ENCODE results near the gene AARSD1.
"Not testable (repeated sequence)": the region's sequence is repeated elsewhere in the genome, so short reads cannot be mapped to it uniquely, and the experiment has no call there.

Gene AARSD1

DNA sequence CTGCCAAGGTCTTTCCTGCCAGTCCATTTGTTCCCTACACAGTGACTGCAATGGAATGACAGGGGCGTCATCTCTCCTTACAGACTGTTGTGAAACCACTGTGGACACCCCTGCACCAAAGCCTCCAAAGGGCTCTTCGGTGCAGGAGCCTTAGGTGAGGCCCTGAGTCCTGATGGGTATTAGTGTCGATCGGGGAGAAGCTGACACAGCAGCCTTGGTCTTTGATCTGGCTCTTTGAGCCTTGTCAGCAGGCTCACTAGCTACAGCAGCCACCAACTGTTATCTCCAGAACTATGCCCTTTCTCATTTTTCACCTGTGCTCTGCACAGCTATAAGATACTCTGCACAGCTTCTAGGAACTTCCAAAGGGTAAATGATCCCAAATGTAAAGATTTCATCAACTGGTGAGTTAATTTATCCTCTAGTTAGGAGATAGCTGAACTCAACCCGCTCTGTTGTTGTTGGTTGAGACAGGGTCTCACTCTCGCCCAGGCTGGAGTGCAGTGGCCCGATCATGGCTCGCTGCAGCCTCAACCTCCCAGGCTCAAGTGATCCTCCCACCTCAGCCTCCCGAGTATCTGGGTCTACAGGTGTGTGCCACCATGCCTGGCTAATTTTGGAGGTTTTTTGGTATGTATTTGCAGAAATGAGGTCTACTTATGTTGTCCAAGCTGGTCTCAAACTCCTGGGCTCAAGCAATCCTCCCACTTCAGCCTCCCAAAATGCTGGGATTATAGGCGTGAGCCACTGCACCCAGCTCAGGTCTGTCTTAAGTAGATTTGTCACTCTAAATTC, 44.0 kb downstream of the AARSD1 start:
- FAIRE-seq, result no peak
- DNase-seq (ENCODE audit: low spot score), result no peak

DNA sequence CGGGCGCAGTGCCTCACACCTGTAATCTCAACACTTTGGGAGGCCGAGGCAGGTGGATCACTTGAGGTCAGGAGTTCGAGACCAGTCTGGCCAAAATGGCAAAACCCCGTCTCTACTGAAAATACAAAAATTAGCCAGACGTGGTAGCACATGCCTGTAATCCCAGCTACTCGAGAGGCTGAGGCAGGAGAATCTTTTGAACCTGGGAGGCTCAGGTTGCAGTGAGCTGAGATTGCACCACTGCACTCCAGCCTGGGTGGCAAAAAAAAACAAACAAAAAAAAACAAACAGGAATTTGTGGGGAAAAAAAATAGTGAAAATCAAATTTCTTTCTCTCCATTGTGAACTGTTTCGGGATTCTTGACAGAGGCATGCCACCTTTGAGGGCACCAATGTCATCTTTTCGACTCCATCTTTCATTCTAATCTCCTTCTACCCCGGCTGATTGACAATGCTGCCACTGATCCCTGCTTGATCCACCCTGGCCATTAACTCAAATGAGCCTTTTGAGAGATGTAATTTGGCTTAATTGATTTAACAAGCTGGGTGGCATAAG, 44.7 kb downstream of the AARSD1 start:
- not testable (repeated sequence) for FAIRE-seq; DNase-seq (ENCODE audit: low spot score)

DNA sequence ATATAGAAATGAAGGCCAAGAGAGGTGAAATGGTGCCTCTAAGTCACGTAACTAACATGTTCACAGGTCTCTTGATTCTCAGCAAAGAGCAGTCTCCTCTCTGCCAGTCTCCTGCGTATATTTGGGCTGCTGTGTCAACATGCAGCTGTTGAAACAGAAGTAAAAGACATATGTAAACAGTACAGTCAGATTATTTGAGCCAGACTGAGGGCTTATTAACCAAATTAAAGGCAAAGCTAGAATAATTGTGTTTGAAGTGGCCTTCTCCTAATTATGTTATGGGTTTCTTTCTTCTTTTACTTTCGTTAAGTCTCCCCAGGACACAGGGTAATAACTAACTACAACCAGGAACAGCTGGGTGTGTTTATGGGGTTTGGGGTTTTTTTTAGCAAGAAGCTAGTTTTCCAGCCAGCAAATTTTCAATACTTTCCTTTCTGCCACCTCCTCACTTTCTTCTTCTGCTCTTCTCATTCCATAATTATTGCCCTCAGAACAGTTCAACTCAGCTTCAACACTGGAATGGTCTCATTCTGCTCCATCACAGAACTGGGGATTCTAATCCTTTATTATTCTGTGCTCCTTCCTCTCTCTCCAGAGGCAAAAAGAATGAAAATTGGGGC, 45.2 kb downstream of the AARSD1 start:
- DNase-seq (ENCODE audit: low spot score) (no peak), FAIRE-seq (no peak)

DNA sequence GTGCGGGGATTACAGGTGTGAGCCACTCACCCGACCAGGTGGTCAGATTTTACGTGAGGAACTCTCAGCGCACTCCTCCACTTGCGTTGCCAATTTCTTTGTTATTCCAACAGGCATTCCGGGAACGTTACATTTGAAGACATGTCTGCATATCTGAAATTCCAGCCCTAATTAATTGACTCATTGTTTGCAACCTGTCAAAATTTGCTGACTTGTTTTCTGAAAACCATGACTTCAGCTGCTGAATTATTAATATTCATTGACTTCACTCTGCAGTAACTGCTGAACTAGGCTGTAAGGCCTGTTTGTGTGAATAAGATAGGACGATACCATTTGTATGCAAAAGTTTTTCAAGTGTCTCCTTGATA, 47.0 kb downstream of the AARSD1 start:
- FAIRE-seq, result no peak

DNA sequence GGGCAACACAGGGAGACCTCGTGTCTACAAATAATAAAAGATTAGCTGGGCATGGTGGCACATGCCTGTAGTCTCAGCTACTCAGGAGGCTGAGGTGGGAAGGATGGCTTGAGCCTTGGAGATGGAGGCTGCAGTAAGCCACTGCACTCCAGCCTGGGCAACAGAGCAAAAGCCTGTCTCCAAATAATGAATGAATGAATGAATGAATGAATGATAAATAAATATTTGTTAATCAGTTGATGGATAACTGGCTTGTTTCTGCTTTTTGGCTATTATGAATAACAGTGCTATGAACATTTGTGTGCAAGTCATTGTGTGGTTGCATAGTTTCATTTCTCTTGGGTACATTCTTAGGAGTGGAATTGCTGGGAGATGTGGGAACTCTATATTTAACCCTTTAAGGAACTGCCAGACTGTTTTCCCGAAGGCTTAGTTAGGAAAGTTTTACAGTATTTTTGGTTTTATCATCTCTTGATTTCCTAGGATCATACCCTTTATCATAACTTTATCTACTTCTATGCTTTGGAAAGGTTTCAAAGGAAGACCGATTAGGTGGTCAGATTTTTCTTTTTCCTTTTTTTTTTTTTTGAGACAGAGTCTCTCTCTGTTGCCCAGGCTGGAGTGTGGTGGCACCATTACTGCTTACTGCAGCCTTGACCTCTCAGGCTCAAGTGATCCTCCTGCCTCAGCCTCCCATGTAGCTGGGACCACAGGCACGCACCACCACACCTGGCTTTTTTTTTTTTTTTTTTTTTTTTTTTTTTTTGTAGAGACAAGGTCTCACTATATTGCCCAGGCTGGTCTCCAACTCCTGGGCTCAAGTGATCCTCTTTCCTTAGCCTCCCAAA, 47.6 kb downstream of the AARSD1 start:
- not testable (repeated sequence) for DNase-seq (ENCODE audit: low spot score); FAIRE-seq

More for the DNA sequence above, 47.0 kb downstream of the AARSD1 start:
- DNase-seq (ENCODE audit: low spot score), result no peak

DNA sequence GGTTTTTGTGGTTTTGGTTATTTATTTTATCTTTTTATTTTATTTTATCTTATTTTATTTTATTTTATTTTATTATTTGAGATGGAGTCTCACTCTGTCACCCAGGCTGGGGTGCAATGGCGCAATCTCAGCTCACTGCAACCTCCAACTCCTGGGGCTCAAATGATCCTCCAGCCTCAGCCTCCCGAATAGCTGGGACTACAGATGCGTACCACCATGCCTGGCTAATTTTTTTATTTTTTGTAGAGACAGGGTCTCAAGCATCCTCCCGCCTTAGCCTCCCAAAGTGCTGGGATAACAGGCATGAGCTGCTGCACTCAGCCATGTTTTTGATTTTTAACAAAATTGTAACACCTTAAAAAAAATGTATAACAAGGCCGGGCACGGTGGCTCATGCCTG, 49.0 kb downstream of the AARSD1 start:
- FAIRE-seq; DNase-seq (ENCODE audit: low spot score): not testable (repeated sequence)

DNA sequence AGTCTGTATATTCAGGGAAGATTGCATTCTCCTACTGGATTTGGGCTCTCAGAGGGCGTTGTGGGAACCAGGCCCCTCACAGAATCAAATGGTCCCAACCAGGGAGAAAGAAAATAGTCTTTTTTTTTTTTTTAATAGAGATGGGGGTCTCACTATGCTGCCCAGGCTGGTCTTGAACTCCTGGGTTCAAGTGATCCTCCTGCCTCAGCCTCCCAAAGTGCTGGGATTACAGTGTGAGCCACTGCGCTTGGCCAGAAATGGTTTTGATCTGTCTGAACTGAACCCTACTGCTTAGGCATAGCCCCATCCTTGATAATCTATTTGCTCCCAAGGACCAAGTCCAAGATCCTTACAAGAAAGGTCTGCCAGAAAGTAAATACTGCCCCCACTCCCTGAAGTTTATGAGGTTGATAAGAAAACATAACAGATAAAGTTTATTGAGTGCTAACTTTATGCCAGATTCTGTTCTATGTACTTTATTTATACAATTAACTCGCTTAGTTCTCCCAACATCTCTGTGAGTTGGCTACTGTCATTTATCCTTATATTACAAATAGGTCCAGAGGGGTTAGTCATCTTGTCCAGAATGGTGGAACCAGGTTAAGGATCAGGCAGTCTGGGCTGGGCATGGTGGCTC, 50.2 kb downstream of the AARSD1 start:
- FAIRE-seq, result no peak

DNA sequence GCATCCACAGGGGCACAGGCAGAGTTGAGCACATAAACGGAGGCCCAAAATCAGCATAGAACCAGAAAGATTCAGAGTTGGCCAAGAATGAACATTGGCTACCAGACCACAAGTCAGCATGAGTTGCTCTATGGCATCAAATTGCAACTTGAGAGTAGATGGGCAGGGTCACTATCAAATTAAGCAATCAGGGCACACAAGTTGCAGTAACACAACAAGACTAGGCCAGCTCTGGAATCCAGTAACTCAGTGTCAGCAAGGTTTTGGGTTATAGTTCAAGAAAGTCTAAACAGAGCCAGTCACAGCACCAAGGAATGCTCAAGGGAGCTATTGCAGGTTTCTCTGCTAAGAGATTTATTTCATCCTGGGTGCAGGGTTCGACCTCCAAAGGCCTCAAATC, 50.7 kb downstream of the AARSD1 start:
- DNase-seq (ENCODE audit: low spot score) (no peak), FAIRE-seq (no peak)

More for the DNA sequence above, 50.2 kb downstream of the AARSD1 start:
- no peak for DNase-seq (ENCODE audit: low spot score)

DNA sequence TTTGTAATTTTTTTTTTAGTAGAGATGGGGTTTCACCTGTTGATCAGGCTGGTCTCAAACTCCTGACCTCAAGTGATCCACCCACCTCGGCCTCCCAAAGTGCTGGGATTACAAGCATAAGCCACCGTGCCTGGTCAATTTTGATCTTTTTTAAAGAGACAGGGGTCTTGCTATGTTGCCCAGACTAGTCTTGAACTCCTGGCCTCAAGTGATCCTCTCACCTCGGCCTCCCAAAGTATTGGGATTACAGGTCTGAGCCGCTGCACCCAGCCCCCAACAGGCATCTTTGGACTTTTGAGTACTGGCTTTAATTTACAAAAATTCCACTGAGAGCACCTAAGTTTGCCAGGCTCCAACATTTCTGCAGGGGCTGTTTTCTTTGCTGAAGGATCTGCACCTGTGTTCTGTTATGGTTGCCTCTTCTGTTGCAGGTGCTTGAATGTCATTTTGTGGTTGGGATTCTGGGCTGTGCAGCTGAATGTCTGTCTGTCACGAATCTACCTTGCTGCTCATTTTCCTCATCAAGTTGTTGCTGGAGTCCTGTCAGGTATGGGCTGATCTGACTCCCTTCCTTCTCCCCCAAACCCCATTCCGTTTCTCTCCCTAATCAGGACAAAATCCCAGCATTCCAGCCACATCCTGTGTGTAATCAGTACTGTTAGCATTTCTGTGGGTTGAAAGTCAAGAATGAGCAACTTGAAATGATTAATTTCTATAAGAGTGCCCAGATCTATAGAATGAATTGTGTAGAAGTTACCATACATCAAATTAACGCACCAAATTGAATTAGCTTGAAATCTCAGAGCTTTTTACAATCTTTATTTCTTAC, 55.2 kb downstream of the AARSD1 start:
- DNase-seq (ENCODE audit: low spot score) (no peak), FAIRE-seq (no peak)

DNA sequence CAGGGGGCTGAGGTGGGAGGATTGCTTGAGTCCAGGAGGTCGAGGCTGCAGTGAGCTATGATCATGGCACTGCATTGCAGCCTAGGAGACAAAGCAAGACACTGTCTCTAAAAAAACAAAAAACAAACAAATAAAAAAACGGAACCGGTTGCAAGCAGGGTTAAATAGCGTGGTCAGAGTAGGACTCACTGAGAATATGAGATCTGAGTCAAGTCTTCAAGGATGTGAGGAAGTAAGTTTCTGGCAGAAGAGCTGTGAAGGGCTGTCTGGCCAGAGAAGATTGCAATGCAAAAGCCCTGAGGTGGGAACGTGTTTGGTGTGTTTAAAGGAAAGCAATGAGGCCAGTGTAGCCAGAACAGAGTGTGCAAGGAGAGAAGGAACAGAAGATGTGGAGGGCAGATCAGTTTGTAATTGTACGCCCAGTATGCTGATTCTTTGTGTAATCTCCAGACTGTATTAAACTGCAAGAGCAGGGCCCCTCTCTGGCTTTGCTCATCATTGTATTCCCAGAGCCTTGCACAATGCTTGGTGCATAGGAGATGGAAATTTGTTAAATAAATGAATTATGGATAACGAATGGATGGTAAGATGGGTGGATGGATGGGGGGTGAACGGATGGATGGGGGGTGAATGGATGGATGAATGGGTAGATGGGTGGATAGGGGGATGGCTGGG, 57.3 kb downstream of the AARSD1 start:
- FAIRE-seq (no peak), DNase-seq (ENCODE audit: low spot score) (no peak)

DNA sequence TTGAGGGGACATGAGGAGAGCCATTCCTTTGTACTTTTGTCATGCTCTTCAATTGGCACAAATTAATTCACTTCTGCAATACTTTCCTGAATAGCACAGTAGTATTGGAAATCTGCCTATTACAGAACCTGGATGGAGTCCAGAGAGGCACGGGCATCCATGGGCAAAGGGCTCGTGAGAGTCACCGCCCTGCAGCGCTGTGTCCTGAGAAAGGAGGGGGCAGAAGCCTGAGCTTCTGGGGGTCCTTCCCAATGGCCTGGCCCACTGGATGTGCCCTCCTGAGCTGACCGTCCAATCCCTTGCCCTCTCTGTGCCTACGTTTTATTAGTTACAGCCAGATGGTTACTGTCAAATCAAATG, 60.2 kb downstream of the AARSD1 start:
- DNase-seq (ENCODE audit: low spot score) (no peak), FAIRE-seq (no peak)

DNA sequence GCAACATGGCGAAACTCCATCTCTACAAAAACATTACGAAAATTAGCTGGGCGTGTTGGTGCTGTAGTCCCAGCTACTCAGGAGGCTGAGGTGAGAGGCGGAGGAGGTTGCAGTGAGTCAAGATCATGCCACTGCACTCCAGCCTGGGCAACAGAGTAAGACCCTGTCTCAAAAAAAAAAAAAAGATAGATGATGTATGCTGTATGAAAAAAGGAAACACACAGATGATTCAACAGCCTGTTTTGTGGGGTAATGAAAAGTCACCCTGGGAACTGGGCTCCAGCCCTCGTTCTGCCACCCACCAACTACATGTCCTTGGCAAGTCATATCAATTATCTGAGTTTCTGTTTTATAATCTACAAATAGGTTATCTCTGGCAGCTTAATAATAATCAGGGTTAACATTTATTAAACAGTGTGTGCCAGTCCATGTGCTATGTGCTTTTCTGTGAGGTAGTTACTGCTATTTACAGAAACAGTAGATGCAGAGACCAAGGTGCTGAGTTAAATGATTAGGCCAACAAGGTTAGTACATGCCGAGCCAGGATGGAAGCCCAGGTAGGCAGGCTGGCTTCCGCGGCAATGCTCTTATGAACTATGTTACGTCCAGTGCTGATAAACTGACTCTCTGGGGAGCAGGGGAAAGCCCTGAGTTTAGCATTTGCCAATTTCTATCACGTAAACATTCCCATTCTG, 62.6 kb downstream of the AARSD1 start:
- DNase-seq (ENCODE audit: low spot score) (no peak), FAIRE-seq (no peak)

All from RCC 7860 (cell line).